HepG2 (cell line): ENCODE data around the gene TCERG1L.

ENCODE experiments used
- EP300 ChIP-seq, 3 experiments: sonication (generic) in 1 of 3; formaldehyde crosslinking in 1 of 3; IDR thresholded peaks; 2 replicates each; pipeline versions ENCODE4 v1.5.1 to v1.6.1; 2011 to 2020; ENCODE audit warnings: low read depth in 2 of 3, low read length in 2 of 3, borderline replicate concordance in 1 of 3, improper control_type of control experiment in 1 of 3, mild to moderate bottlenecking in 1 of 3, missing genetic modification reagents in 1 of 3, moderate library complexity in 1 of 3
- EZH2 ChIP-seq: conservative IDR thresholded peaks from 2 replicates; pipeline ENCODE4 v1.6.1; 2012; ENCODE audit warnings: mild to moderate bottlenecking, low read depth, low read length, moderate library complexity
- PCBP2 ChIP-seq: fragments of 200-400 bp; formaldehyde crosslinking; optimal IDR thresholded peaks from 2 replicates; pipeline ENCODE3; 2018; ENCODE audit warnings: low read length, low read depth; ENCODE audit not compliant: poor library complexity, severe bottlenecking
- TMF1 ChIP-seq: sonication (generic); formaldehyde crosslinking; IDR thresholded peaks from 2 replicates; pipeline ENCODE4 v1.8.1; 2022; ENCODE audit warnings: low read depth, missing genetic modification reagents
- YY1 ChIP-seq: IDR thresholded peaks from 2 replicates; pipeline ENCODE4 v1.6.1; 2011; ENCODE audit warnings: low read length, low read depth, moderate library complexity, mild to moderate bottlenecking; ENCODE audit not compliant: insufficient read depth, insufficient replicate concordance
- ZNF20 ChIP-seq: sonication (generic); formaldehyde crosslinking; IDR thresholded peaks from 2 replicates; pipeline ENCODE4 v1.4.0; 2020; ENCODE audit warnings: mild to moderate bottlenecking, moderate library complexity, missing genetic modification reagents
- ZNF678 ChIP-seq: sonication (generic); formaldehyde crosslinking; IDR thresholded peaks from 2 replicates; pipeline ENCODE4 v1.4.0; 2020; ENCODE audit warnings: mild to moderate bottlenecking, missing genetic modification reagents
- TF ChIP-seq, protein P1 (sequence below): sonication (generic); formaldehyde crosslinking; IDR thresholded peaks from 2 replicates; pipeline ENCODE4 v1.5.0; 2020; ENCODE audit warnings: mild to moderate bottlenecking, missing genetic modification reagents, moderate library complexity
- TF ChIP-seq, protein P2 (sequence below), 2 experiments: fragments of 450-650 bp in 1 of 2; sonication (generic) in 1 of 2; formaldehyde crosslinking in 1 of 2; IDR thresholded peaks; 2 replicates each; pipeline versions ENCODE4 v1.6.1 to v1.8.0; 2016 to 2022; ENCODE audit warnings: antibody characterized with exemption in 1 of 2, mild to moderate bottlenecking in 1 of 2, missing genetic modification reagents in 1 of 2

DNA sequence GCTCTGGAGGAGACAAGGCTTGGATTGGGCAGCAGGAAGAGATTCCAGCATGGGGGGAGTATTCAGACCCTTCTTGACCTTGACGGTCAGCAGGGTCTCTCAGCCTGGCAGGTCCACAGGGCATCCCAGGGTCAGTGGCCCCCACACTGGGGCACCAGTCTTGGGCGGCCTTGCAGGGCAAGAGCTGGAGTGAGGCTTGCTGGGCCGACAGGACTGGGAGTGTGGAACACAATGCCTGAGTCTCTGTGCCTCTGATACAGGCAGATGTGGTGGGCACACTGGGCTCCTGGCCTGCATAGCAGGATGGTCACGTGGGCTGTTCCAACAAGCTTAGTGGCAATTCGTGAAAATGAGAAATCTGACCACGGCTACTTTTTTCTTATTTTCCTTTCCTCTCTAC lies 229.7 kb downstream of the TCERG1L start:
- TF ChIP-seq, protein P1, sequence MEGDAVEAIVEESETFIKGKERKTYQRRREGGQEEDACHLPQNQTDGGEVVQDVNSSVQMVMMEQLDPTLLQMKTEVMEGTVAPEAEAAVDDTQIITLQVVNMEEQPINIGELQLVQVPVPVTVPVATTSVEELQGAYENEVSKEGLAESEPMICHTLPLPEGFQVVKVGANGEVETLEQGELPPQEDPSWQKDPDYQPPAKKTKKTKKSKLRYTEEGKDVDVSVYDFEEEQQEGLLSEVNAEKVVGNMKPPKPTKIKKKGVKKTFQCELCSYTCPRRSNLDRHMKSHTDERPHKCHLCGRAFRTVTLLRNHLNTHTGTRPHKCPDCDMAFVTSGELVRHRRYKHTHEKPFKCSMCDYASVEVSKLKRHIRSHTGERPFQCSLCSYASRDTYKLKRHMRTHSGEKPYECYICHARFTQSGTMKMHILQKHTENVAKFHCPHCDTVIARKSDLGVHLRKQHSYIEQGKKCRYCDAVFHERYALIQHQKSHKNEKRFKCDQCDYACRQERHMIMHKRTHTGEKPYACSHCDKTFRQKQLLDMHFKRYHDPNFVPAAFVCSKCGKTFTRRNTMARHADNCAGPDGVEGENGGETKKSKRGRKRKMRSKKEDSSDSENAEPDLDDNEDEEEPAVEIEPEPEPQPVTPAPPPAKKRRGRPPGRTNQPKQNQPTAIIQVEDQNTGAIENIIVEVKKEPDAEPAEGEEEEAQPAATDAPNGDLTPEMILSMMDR (CRISPR knock-in tag), result no peak
- TF ChIP-seq YY1 (no peak), EZH2 (no peak), EP300 (IDR thresholded peaks at IDR 0.05; ENCODE audit: low read depth in 2 of 2, low read length in 2 of 2) (no peak), EP300 (CRISPR knock-in tag; IDR thresholded peaks at IDR 0.05; ENCODE audit: borderline replicate concordance) (no peak), ZNF678 (no peak), ZNF20 (CRISPR knock-in tag) (no peak), TMF1 (CRISPR knock-in tag) (no peak), PCBP2 (no peak)
- TF ChIP-seq, protein P2, sequence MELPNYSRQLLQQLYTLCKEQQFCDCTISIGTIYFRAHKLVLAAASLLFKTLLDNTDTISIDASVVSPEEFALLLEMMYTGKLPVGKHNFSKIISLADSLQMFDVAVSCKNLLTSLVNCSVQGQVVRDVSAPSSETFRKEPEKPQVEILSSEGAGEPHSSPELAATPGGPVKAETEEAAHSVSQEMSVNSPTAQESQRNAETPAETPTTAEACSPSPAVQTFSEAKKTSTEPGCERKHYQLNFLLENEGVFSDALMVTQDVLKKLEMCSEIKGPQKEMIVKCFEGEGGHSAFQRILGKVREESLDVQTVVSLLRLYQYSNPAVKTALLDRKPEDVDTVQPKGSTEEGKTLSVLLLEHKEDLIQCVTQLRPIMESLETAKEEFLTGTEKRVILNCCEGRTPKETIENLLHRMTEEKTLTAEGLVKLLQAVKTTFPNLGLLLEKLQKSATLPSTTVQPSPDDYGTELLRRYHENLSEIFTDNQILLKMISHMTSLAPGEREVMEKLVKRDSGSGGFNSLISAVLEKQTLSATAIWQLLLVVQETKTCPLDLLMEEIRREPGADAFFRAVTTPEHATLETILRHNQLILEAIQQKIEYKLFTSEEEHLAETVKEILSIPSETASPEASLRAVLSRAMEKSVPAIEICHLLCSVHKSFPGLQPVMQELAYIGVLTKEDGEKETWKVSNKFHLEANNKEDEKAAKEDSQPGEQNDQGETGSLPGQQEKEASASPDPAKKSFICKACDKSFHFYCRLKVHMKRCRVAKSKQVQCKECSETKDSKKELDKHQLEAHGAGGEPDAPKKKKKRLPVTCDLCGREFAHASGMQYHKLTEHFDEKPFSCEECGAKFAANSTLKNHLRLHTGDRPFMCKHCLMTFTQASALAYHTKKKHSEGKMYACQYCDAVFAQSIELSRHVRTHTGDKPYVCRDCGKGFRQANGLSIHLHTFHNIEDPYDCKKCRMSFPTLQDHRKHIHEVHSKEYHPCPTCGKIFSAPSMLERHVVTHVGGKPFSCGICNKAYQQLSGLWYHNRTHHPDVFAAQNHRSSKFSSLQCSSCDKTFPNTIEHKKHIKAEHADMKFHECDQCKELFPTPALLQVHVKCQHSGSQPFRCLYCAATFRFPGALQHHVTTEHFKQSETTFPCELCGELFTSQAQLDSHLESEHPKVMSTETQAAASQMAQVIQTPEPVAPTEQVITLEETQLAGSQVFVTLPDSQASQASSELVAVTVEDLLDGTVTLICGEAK (IDR thresholded peaks at IDR 0.05), result no peak
- TF ChIP-seq, protein P2 (CRISPR knock-in tag; IDR thresholded peaks at IDR 0.05), result no peak
